GM19035 (cell line): ENCODE results near the gene DQX1.

Experiments used
- ATAC-seq: cut with Tn5 transposase; IDR thresholded peaks from one replicate; pipeline ENCODE4 v1.9.1; 2021; ENCODE audit not compliant: unreplicated experiment

The DQX1 gene

GRCh38 chr2:74554820-74555531 is 28.9 kb upstream of the DQX1 start:
- ATAC-seq: peak; percentile 63

- peak; percentile 60 for ATAC-seq
Observed at GRCh38 chr2:74553892-74554819, 28.1 kb upstream of the DQX1 start, which contains the start of the genes DOK1 and LOXL3. TSS of gene DOK1 (plus strand) at chr2:74554720. CDS start at chr2:74554755, 35 bp downstream. TSS of gene LOXL3 (minus strand) at chr2:74553942. CDS start at chr2:74552634, 1,308 bp downstream.

DNA sequence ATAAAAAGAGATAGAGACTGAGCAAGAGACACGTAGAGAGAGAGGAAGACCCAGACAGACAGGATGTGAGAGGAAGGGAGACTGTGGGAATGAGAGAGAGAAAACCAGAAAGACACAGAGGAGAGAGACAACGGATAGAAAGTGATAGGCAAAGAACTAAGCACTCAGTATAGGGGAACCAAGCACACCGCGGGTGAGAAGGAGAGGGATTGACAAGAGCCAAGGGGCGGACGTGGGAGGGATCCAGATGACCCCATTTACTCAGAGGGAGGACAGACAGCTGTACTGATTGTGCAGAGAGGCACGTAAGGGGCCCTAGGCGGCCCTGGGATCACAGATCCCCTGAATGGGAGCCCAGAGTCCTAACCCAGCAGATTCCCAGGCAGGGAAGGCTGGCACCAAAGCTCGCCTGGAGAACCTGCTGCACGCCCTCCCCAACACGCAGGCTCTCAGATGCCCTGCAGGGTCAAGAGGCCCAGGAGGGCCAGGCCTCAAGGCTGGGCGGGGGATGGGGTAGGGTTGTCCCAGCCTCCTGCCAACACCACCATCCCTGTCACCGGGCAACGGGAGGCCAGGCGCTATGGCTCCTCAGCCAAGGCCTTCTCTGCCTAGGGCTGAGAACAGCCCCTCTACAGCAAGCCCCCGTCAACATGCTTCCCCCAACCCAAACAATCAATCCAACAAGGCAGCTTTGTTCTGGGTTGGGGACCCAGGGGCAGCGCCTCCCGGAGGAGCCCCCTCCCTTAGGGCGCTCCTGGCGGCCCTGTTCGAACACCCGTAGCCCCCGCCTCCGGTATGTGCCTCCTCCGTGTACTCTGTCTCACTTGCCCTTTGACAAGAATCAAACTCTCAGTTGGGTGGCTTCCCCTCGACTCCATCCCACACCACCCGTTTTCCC is 27.1 kb upstream of the DQX1 start:
- no peak for ATAC-seq

- ATAC-seq: no peak
Observed at GRCh38 chr2:74551942-74552913, 26.2 kb upstream of the DQX1 start.

- no peak for ATAC-seq
Observed at GRCh38 chr2:74551530-74551929, 25.5 kb upstream of the DQX1 start.

DNA sequence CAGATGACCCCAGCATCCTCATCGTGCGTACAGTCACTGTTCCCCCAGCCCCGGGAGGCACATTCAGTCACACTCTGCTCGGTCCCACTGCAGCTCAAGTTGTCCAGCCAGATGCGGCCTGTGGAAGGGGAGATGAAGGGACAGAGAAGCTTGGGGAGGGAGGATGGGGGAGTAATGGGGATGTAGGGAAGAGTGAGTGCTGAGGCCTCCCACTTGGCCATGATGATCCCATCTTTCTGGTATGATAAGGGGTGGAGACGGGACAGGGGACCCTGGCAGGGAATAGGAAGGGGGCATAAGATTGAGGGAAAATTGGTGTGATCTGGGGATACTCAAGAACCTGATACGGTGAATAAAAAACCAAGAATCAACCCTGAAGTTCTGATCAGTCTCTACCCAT is 24.2 kb upstream of the DQX1 start:
- no peak for ATAC-seq

- ATAC-seq: peak; percentile 31
Observed at GRCh38 chr2:74548900-74549826, 23.1 kb upstream of the DQX1 start.

GRCh38 chr2:74548285-74548899 is 22.4 kb upstream of the DQX1 start:
- ATAC-seq: no peak

DNA sequence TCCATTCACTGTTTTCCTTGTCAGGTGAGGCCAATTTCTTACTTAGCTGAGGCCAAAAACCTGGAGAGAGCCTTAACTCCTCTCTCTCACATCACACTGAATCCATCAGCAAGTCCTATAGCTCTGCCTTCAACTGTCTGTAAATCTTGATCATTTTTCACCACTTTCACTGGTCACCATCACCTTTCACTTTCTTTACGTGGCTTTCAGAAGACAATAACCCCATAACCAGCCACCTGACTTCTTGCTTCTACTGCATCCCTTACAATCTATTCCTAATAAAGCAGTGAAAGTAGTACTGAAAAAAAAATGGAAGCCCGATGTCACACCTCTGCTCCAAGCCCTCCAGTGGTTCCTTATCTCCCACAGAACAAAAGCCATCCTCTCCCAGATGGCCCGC is 20.0 kb upstream of the DQX1 start:
- no peak for ATAC-seq

DNA sequence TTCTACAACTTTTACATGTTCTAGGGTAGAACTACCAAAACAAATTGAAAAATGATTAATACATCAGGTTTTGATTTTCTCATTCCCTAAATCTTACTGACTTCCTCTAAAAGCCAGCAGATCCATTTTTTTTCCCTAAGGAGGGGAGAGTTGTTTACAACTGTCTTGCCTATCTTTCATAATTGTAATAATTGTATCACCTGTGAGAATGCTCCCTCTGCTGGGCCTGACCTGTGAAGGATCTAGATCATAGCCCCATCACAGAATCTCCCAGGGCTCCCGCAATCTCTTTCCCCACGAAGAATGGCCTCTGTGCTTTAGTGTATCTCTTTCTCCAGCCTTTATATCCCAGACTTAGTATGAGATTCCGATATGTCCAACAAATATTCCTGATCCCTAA is 18.6 kb upstream of the DQX1 start:
- ATAC-seq: no peak

DNA sequence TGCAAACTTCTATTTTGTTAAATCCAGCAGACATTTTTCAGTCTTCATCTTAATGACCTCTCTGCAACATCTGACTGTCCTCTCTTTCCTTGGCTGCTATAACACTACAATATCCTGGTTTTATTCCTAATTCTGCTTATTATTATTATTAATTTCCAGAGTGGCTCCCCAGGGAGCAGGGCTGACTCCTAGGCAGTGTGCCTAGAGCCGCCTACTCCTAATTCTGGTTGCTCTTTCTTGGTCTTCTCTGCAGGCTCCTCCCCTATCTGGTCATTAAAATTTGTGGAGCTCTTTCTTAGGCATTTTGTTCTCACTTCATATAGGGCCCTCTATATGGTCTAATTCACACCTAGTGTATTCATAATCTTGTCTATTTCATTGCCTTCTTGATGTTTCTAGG is 16.9 kb upstream of the DQX1 start:
- no peak for ATAC-seq

DNA sequence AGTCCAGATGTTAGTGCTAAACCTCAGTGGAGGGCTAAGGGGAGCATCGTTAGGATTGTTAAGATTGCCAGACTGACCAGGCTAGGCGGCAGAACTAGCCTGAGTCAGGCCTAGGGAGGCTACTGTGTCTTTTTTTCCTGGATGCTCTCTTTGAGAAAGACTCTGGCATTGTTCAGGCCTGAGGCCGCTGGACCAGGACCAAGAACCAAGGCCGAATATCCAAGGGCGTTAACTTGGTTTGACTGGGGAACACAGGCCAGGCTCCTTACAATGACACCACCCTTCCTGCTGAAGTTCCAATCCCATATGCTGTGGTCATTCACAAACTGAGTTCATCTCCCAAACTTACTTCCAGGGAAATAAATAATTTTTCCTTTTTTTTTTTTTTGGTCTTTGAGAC is 14.3 kb upstream of the DQX1 start:
- ATAC-seq: no peak

- ATAC-seq: no peak
Observed at GRCh38 chr2:74538881-74539339, 12.9 kb upstream of the DQX1 start.

GRCh38 chr2:74537140-74537539 is 11.1 kb upstream of the DQX1 start:
- ATAC-seq: no peak

GRCh38 chr2:74536166-74536950 is 10.3 kb upstream of the DQX1 start:
- no peak for ATAC-seq

DNA sequence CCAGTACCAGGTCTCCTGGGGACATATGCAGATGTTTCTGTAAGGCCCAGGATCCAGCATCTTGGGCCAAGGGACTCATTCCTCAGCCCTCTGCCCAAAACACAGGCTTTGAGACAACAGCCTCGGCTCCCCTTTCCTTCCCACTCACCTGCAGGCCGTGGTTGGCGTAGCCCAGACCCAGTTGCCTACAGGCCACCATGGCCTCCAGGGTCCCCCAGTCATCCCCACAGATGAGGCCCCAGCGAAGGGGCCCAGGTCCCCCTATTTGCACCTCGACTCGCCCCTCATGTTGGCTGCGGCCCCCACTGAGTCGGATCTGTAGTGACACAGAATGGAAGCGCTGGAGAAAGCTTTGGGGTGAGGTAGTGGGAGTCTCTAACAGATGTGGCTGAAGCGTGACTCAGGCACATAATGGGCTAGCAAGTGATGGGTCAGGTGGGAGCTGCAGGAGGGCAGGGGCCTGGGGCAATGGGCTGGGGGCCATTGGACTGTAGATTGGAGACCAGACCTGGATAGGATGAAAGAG is 9.5 kb upstream of the DQX1 start:
- ATAC-seq: no peak

GRCh38 chr2:74534411-74534810 is 8.4 kb upstream of the DQX1 start:
- ATAC-seq: no peak
